H1 (cell line): Measurements from ENCODE around the gene ADAMTS16. TPM values are rescaled to one million over a fixed set of nuclear protein-coding genes. Genes with fewer than 3 reads are reported as not detected.

Experiments
- CTCF ChIA-PET: fragments of 300-600 bp; sonication (Branson Sonifier 250); formaldehyde crosslinking; loops from one replicate; lab custom pipeline; 2021; ENCODE audit not compliant: partially characterized antibody; lab: Charles Lee
- POLR2A ChIA-PET: fragments of 300-600 bp; sonication (Branson Sonifier 250); formaldehyde crosslinking; loops from one replicate; lab custom pipeline; 2021; ENCODE audit warnings: inconsistent platforms; ENCODE audit not compliant: partially characterized antibody; lab: Charles Lee
- DNase-seq, 2 experiments: peaks; one replicate each; pipeline versions ENCODE4 v3.0.0 to v3.0.0-alpha.2; 2010 to 2022; ENCODE audit warnings: low spot score in 2 of 2, low read depth in 1 of 2, mixed read lengths in 1 of 2
- FAIRE-seq: peaks from 2 replicates; lab custom pipeline; 2011; peaks lifted over from hg19 to GRCh38; lab: Jason Lieb, UNC
- H2AFZ ChIP-seq: 2 replicates; pipeline ENCODE4 v1.8.1; 2012; ENCODE audit warnings: low read length, inconsistent platforms
- H2AK5ac ChIP-seq: 2 replicates; pipeline ENCODE4 v1.6.1; 2013; ENCODE audit warnings: low read depth, low read length
- H2BK120ac ChIP-seq: replicated peaks from 2 replicates; pipeline ENCODE3; 2013; ENCODE audit warnings: low read depth, low read length, inconsistent platforms
- H2BK12ac ChIP-seq: 2 replicates; pipeline ENCODE4 v1.6.1; 2013; ENCODE audit warnings: low read depth, low read length
- H2BK15ac ChIP-seq: 2 replicates; pipeline ENCODE4 v1.6.1; 2013; ENCODE audit warnings: low read length
- H2BK20ac ChIP-seq: 2 replicates; pipeline ENCODE4 v1.6.1; 2013; ENCODE audit warnings: low read length
- H2BK5ac ChIP-seq: 2 replicates; pipeline ENCODE4 v1.6.1; 2013; ENCODE audit warnings: low read depth, low read length
- H3K14ac ChIP-seq: 2 replicates; pipeline ENCODE4 v1.6.1; 2013; ENCODE audit warnings: inconsistent platforms; ENCODE audit not compliant: insufficient read length
- H3K18ac ChIP-seq: 2 replicates; pipeline ENCODE4 v1.6.1; 2013; ENCODE audit warnings: low read length; ENCODE audit errors: extremely low read depth
- H3K23ac ChIP-seq: 2 replicates; pipeline ENCODE4 v1.6.1; 2013; ENCODE audit warnings: inconsistent platforms; ENCODE audit not compliant: insufficient read length
- H3K23me2 ChIP-seq: 2 replicates; pipeline ENCODE4 v1.6.1; 2013; ENCODE audit warnings: low read depth, low read length
- H3K27ac ChIP-seq: 2 replicates; pipeline ENCODE4 v1.6.1; 2011; ENCODE audit warnings: low read depth, low read length, inconsistent platforms
- H3K27me3 ChIP-seq, 4 experiments: replicated peaks in 1 of 4; 1 replicate in 1 of 4; 2 replicates in 3 of 4; pipeline versions ENCODE4 v1.6.1 to v1.8.1; 2011 to 2013; ENCODE audit warnings: low read length in 3 of 4, mild to moderate bottlenecking in 3 of 4, inconsistent platforms in 2 of 4, mixed read lengths in 2 of 4, moderate library complexity in 1 of 4; ENCODE audit not compliant: control insufficient read depth in 3 of 4, insufficient read depth in 3 of 4; ENCODE audit errors: extremely low read depth in 1 of 4
- H3K36me3 ChIP-seq, 4 experiments: 2 replicates each; pipeline versions ENCODE4 v1.6.1 to v1.8.1; 2011 to 2013; ENCODE audit warnings: mild to moderate bottlenecking in 4 of 4, low read length in 3 of 4, moderate library complexity in 2 of 4, control low read depth in 1 of 4, inconsistent platforms in 1 of 4; ENCODE audit not compliant: insufficient read depth in 4 of 4, control insufficient read depth in 2 of 4
- H3K4ac ChIP-seq: replicated peaks from 2 replicates; pipeline ENCODE3; 2013; ENCODE audit warnings: low read length, low read depth, mixed read lengths, inconsistent platforms; ENCODE audit not compliant: insufficient read length
- H3K4me1 ChIP-seq, 4 experiments: replicated peaks in 1 of 4; 1 replicate in 1 of 4; 2 replicates in 3 of 4; pipeline versions ENCODE4 v1.6.1 to v1.8.1; 2011 to 2013; ENCODE audit warnings: low read length in 3 of 4, inconsistent platforms in 2 of 4, mixed read lengths in 1 of 4; ENCODE audit not compliant: insufficient read depth in 4 of 4, control insufficient read depth in 3 of 4
- H3K4me2 ChIP-seq, 2 experiments: 2 replicates each; pipeline versions ENCODE4 v1.6.1 to v1.8.1; 2011 to 2013; ENCODE audit warnings: low read depth in 2 of 2, low read length in 2 of 2, control low read depth in 1 of 2, inconsistent platforms in 1 of 2, mild to moderate bottlenecking in 1 of 2; ENCODE audit not compliant: insufficient read depth in 1 of 2
- H3K4me3 ChIP-seq, 4 experiments: fragments of 200-600, 300-600 bp in 1 of 4; sonication (generic), shearing (Covaris generic), sonication (Bioruptor Twin) in 1 of 4; 2 replicates each; pipeline versions ENCODE4 v1.5.1 to v1.8.1; 2011 to 2016; ENCODE audit warnings: low read length in 4 of 4, low read depth in 3 of 4, control low read depth in 2 of 4, inconsistent platforms in 2 of 4, mild to moderate bottlenecking in 2 of 4, mixed read lengths in 1 of 4, moderate library complexity in 1 of 4; ENCODE audit not compliant: insufficient read depth in 2 of 4; ENCODE audit errors: extremely low read depth in 1 of 4
- H3K56ac ChIP-seq: replicated peaks from 2 replicates; pipeline ENCODE3; 2013; ENCODE audit warnings: low read depth, mild to moderate bottlenecking, mixed read lengths, low read length, inconsistent platforms; ENCODE audit not compliant: insufficient read length
- H3K79me1 ChIP-seq: 2 replicates; pipeline ENCODE4 v1.6.1; 2013; ENCODE audit warnings: low read depth, low read length, control low read depth
- H3K79me2 ChIP-seq, 2 experiments: 2 replicates each; pipeline versions ENCODE4 v1.6.1 to v1.8.1; 2012 to 2013; ENCODE audit warnings: low read length in 2 of 2, mild to moderate bottlenecking in 2 of 2, inconsistent platforms in 1 of 2; ENCODE audit not compliant: insufficient read depth in 2 of 2, control insufficient read depth in 1 of 2
- H3K9ac ChIP-seq, 4 experiments: replicated peaks in 1 of 4; 1 replicate in 1 of 4; 2 replicates in 3 of 4; pipeline versions ENCODE4 v1.6.1 to v1.8.1; 2011 to 2013; ENCODE audit warnings: low read depth in 3 of 4, low read length in 3 of 4, control low read depth in 2 of 4, mild to moderate bottlenecking in 2 of 4, moderate library complexity in 2 of 4, inconsistent platforms in 1 of 4; ENCODE audit errors: extremely low read depth in 1 of 4
- H3K9me3 ChIP-seq, 2 experiments: 2 replicates each; pipeline versions ENCODE4 v1.6.1 to v1.8.1; 2012 to 2013; ENCODE audit warnings: mild to moderate bottlenecking in 2 of 2, moderate library complexity in 2 of 2, control low read depth in 1 of 2, inconsistent platforms in 1 of 2, low read depth in 1 of 2, low read length in 1 of 2, mixed read lengths in 1 of 2; ENCODE audit not compliant: insufficient read depth in 2 of 2
- H4K20me1 ChIP-seq, 2 experiments: replicated peaks in 1 of 2; 2 replicates each; pipeline versions ENCODE3 to v1.8.1; 2011 to 2013; ENCODE audit warnings: inconsistent platforms in 2 of 2, low read length in 2 of 2, mild to moderate bottlenecking in 1 of 2; ENCODE audit not compliant: insufficient read depth in 2 of 2, control insufficient read depth in 1 of 2
- H4K5ac ChIP-seq: 2 replicates; pipeline ENCODE4 v1.6.1; 2013; ENCODE audit warnings: low read length, low read depth, mixed read lengths, inconsistent platforms; ENCODE audit not compliant: insufficient read length
- H4K8ac ChIP-seq: 2 replicates; pipeline ENCODE4 v1.8.0; 2013; ENCODE audit warnings: mild to moderate bottlenecking, moderate library complexity, low read length, inconsistent platforms; ENCODE audit not compliant: insufficient read depth; ENCODE audit errors: extremely low read depth
- H4K91ac ChIP-seq: replicated peaks from 2 replicates; pipeline ENCODE3; 2013; ENCODE audit warnings: low read length, mixed read lengths, inconsistent platforms; ENCODE audit not compliant: insufficient read length
- ASH2L ChIP-seq: fragments of 200-600, 300-600 bp; sonication (generic); IDR thresholded peaks from one replicate; pipeline ENCODE4 v1.7.1; 2017; ENCODE audit warnings: low read length
- FOSL1 ChIP-seq: IDR thresholded peaks from 2 replicates; pipeline ENCODE4 v1.6.1; 2011; ENCODE audit warnings: mild to moderate bottlenecking, low read depth, low read length, moderate library complexity; ENCODE audit not compliant: insufficient read depth
- SAP30 ChIP-seq: fragments of 300-600 bp; sonication (generic); IDR thresholded peaks from 2 replicates; pipeline ENCODE4 v1.7.1; 2012; ENCODE audit warnings: low read length, moderate library complexity, mild to moderate bottlenecking, inconsistent platforms; ENCODE audit not compliant: insufficient read depth, insufficient replicate concordance
- SIN3A ChIP-seq, 2 experiments: IDR thresholded peaks in 1 of 2; conservative IDR thresholded peaks in 1 of 2; 2 replicates each; pipeline ENCODE4 v1.6.1; 2011 to 2012; ENCODE audit warnings: low read length in 2 of 2, improper control_type of control experiment in 1 of 2, low read depth in 1 of 2, mild to moderate bottlenecking in 1 of 2
- TAF1 ChIP-seq: IDR thresholded peaks from 2 replicates; pipeline ENCODE4 v1.6.1; 2011; ENCODE audit warnings: mild to moderate bottlenecking, low read depth, low read length
- TCF12 ChIP-seq: IDR thresholded peaks from 2 replicates; pipeline ENCODE4 v1.6.1; 2011; ENCODE audit warnings: low read depth, mild to moderate bottlenecking, low read length
- WGBS, 2 experiments: shearing (Covaris generic) in 1 of 2; methylation state at CpG; one replicate each; pipeline versions ENCODE4 v1.1.6 to v1.1.7; 2013 to 2015; ENCODE audit warnings: low lambda C conversion rate in 2 of 2, mixed read lengths in 2 of 2, inconsistent platforms in 1 of 2, low coverage in 1 of 2, missing lambda C conversion rate in 1 of 2; ENCODE audit not compliant: insufficient replicate concordance in 2 of 2, insufficient coverage in 1 of 2, insufficient read length in 1 of 2; ENCODE audit errors: extremely low coverage in 1 of 2, missing lambda C conversion rate in 1 of 2; 5-methylcytosine and 5-hydroxymethylcytosine counted together
- polyA plus RNA-seq, 7 experiments: library from polyadenylated mRNA; depleted of rRNA in 3 of 7; stranded (reverse) in 5 of 7; unstranded in 2 of 7; fragments of >200 nt in 5 of 7; fragments of 200-250 nt in 2 of 7; gene quantifications; 1 replicate in 5 of 7; 2 replicates in 1 of 7; 4 replicates in 1 of 7; pipeline versions ENCODE4 v1.2.1 to v1.2.3, GENCODE V29; 2011 to 2013; ENCODE audit warnings: missing spikeins in 2 of 7, mixed read lengths in 2 of 7
- total RNA-seq: library from RNA; stranded (reverse); fragmentation: NEBNext Ultra II Directional; extraction: Animal tissue kit (Norgen Biotek cat#: 25700); gene quantifications from 2 replicates; pipeline ENCODE4 v1.2.1, GENCODE V29; 2021
- TF ChIP-seq, protein P1 (sequence below), 3 experiments: IDR thresholded peaks; 1 replicate in 2 of 3; 2 replicates in 1 of 3; pipeline versions ENCODE4 v1.5.1 to v1.6.1; 2011; ENCODE audit warnings: low read length in 3 of 3, mild to moderate bottlenecking in 3 of 3, inconsistent platforms in 2 of 3, low read depth in 1 of 3, moderate library complexity in 1 of 3; ENCODE audit not compliant: insufficient read depth in 1 of 3; ENCODE audit errors: control extremely low read depth in 1 of 3
- TF ChIP-seq, protein P2 (sequence below): IDR thresholded peaks from 2 replicates; pipeline ENCODE4 v1.6.1; 2012; ENCODE audit warnings: inconsistent platforms
- TF ChIP-seq, protein P3 (sequence below): IDR thresholded peaks from 2 replicates; pipeline ENCODE4 v1.6.1; 2012; ENCODE audit warnings: low read length, inconsistent platforms

Gene ADAMTS16
- total and polyA plus RNA-seq, 2 of the 8 experiments (the other 6 are each of a cell fraction or from before 2014, with no cell fraction given) = 3.7 to 16.0 TPM

DNA sequence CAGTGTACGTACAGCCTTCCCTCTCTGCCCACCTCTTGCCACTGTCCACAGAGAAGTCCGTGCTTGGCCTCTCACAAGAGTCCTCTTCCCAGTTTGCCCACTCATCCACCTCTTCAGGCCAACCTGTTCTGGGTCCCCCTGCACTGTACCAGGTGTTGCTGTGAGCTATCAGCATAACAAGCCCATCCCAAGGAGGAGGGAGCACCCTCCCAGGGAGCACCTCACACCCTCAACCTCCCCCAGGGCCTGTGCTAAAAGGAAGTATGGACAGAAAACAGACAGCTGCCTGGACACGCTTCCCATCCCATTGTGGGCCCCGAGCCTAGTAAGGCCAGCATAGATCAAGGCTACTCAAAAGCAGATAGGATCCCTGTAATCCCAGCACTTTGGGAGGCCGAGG lies 168.2 kb downstream of the ADAMTS16 start:
- DNase-seq (no peak), FAIRE-seq (no peak)
- no peaks in the 10 kb centered on the region; a peak in 1 of 8 replicates for H3K36me3 ChIP-seq
- H3K56ac ChIP-seq = no peak overlapping the region
- no peak overlapping the region for H2BK20ac ChIP-seq
- ChIA-PET CTCF (no interaction called here), POLR2A (no interaction called here)
- H2AFZ ChIP-seq = no peak overlapping the region
- no peak overlapping the region for H3K23ac ChIP-seq
- H2BK5ac ChIP-seq = no peak overlapping the region
- no peak overlapping the region for H2BK15ac ChIP-seq
- no peak overlapping the region for H3K18ac ChIP-seq
- no peaks in the 10 kb centered on the region for H4K20me1 ChIP-seq
- no peaks in the 10 kb centered on the region for H3K27me3 ChIP-seq
- peaks cover 0 to 10% (median 5%) of the 10 kb centered on the region in 4 experiments; a peak in 5 of 7 replicates for H3K4me1 ChIP-seq
- H3K4ac ChIP-seq = no peak overlapping the region
- 87% methylated on average over 5 of the region's 5 CpGs; no CpG with 5 or more reads in 1 of the 2 experiments for WGBS, 2 experiments
- 0 out of 2 replicates have a peak overlapping the region, but pooled peaks have one; percentile 17 for H2BK12ac ChIP-seq
- H4K8ac ChIP-seq = 0 out of 2 replicates have a peak overlapping the region, but pooled peaks have one; percentile 30
- H3K9me3 ChIP-seq = no peaks in the 10 kb centered on the region
- no peak overlapping the region for H3K9ac ChIP-seq
- H3K14ac ChIP-seq = no peak overlapping the region
- no peak overlapping the region for H4K91ac ChIP-seq
- no peak overlapping the region for H4K5ac ChIP-seq
- H3K27ac ChIP-seq = no peak overlapping the region
- no peak overlapping the region for H2AK5ac ChIP-seq
- H3K23me2 ChIP-seq = peaks cover 8% of the 10 kb centered on the region; the same call in 1 of the 2 replicates
- H3K4me2 ChIP-seq = no peak overlapping the region
- no peak overlapping the region for H3K4me3 ChIP-seq
- H3K79me1 ChIP-seq = no peaks in the 10 kb centered on the region
- H3K79me2 ChIP-seq = no peaks in the 10 kb centered on the region
- H2BK120ac ChIP-seq = no peak overlapping the region
- TF ChIP-seq, protein P1, sequence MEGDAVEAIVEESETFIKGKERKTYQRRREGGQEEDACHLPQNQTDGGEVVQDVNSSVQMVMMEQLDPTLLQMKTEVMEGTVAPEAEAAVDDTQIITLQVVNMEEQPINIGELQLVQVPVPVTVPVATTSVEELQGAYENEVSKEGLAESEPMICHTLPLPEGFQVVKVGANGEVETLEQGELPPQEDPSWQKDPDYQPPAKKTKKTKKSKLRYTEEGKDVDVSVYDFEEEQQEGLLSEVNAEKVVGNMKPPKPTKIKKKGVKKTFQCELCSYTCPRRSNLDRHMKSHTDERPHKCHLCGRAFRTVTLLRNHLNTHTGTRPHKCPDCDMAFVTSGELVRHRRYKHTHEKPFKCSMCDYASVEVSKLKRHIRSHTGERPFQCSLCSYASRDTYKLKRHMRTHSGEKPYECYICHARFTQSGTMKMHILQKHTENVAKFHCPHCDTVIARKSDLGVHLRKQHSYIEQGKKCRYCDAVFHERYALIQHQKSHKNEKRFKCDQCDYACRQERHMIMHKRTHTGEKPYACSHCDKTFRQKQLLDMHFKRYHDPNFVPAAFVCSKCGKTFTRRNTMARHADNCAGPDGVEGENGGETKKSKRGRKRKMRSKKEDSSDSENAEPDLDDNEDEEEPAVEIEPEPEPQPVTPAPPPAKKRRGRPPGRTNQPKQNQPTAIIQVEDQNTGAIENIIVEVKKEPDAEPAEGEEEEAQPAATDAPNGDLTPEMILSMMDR (IDR thresholded peaks at IDR 0.05; ENCODE audit: control extremely low read depth in 1 of 3, insufficient read depth in 1 of 3, low read depth in 1 of 3, low read length in 3 of 3) = no peak
- TF ChIP-seq SAP30 (no peak), TCF12 (no peak), FOSL1 (no peak), SIN3A (conservative IDR thresholded peaks at IDR 0.05 in 1 of 2, IDR thresholded peaks at IDR 0.05 in 1 of 2; ENCODE audit: low read depth in 1 of 2, low read length in 2 of 2) (no peak), ASH2L (no peak), TAF1 (no peak)
- TF ChIP-seq, protein P2, sequence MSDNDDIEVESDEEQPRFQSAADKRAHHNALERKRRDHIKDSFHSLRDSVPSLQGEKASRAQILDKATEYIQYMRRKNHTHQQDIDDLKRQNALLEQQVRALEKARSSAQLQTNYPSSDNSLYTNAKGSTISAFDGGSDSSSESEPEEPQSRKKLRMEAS = no peak
- TF ChIP-seq, protein P3, sequence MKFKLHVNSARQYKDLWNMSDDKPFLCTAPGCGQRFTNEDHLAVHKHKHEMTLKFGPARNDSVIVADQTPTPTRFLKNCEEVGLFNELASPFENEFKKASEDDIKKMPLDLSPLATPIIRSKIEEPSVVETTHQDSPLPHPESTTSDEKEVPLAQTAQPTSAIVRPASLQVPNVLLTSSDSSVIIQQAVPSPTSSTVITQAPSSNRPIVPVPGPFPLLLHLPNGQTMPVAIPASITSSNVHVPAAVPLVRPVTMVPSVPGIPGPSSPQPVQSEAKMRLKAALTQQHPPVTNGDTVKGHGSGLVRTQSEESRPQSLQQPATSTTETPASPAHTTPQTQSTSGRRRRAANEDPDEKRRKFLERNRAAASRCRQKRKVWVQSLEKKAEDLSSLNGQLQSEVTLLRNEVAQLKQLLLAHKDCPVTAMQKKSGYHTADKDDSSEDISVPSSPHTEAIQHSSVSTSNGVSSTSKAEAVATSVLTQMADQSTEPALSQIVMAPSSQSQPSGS = no peak
